H9 (cell line): ENCODE data around the gene H6PD. TPM values are rescaled to one million over a fixed set of nuclear protein-coding genes. Genes with fewer than 3 reads are reported as not detected.

Experiments used
- DNase-seq: peaks from one replicate; pipeline ENCODE4 v3.0.0-alpha.2; 2017
- H2AFZ ChIP-seq: one replicate; pipeline ENCODE4 v1.6.1; 2013; ENCODE audit warnings: mild to moderate bottlenecking, low read length, control low read depth, moderate library complexity
- H2AK5ac ChIP-seq: 2 replicates; pipeline ENCODE4 v1.6.1; 2013; ENCODE audit warnings: low read length, control low read depth, mixed read lengths; ENCODE audit not compliant: insufficient read length
- H2BK120ac ChIP-seq: one replicate; pipeline ENCODE4 v1.6.1; 2013; ENCODE audit warnings: low read depth, mild to moderate bottlenecking, low read length, control low read depth, inconsistent platforms; ENCODE audit not compliant: poor library complexity, severe bottlenecking
- H2BK12ac ChIP-seq: 2 replicates; pipeline ENCODE4 v1.6.1; 2013; ENCODE audit warnings: low read length, control low read depth, mixed read lengths, low read depth; ENCODE audit not compliant: insufficient read length
- H2BK15ac ChIP-seq: 2 replicates; pipeline ENCODE4 v1.6.1; 2013; ENCODE audit warnings: low read depth, low read length, control low read depth
- H2BK20ac ChIP-seq: one replicate; pipeline ENCODE4 v1.6.1; 2013; ENCODE audit warnings: low read depth, mild to moderate bottlenecking, low read length, control low read depth, inconsistent platforms; ENCODE audit not compliant: poor library complexity, severe bottlenecking
- H2BK5ac ChIP-seq: 2 replicates; pipeline ENCODE4 v1.6.1; 2013; ENCODE audit warnings: low read length, control low read depth, mixed read lengths; ENCODE audit not compliant: insufficient read length
- H3K14ac ChIP-seq: 2 replicates; pipeline ENCODE4 v1.6.1; 2013; ENCODE audit warnings: low read length, control low read depth; ENCODE audit not compliant: insufficient read depth
- H3K18ac ChIP-seq: 2 replicates; pipeline ENCODE4 v1.6.1; 2013; ENCODE audit warnings: low read depth, mild to moderate bottlenecking, mixed read lengths, low read length, control low read depth; ENCODE audit not compliant: insufficient read length
- H3K23ac ChIP-seq: 2 replicates; pipeline ENCODE4 v1.6.1; 2013; ENCODE audit warnings: low read length, control low read depth, mixed read lengths, low read depth; ENCODE audit not compliant: insufficient read length
- H3K23me2 ChIP-seq: 2 replicates; pipeline ENCODE4 v1.6.1; 2013; ENCODE audit warnings: low read depth, mild to moderate bottlenecking, mixed read lengths, low read length, control low read depth; ENCODE audit not compliant: insufficient read length, poor library complexity, severe bottlenecking
- H3K27ac ChIP-seq: 2 replicates; pipeline ENCODE4 v1.5.1; 2013; ENCODE audit warnings: low read length, control low read depth, mixed read lengths, low read depth; ENCODE audit not compliant: insufficient read length
- H3K27me3 ChIP-seq: 2 replicates; pipeline ENCODE4 v1.6.1; 2013; ENCODE audit warnings: low read length, control low read depth, inconsistent platforms; ENCODE audit not compliant: insufficient read depth
- H3K4ac ChIP-seq: 2 replicates; pipeline ENCODE4 v1.6.1; 2013; ENCODE audit warnings: low read depth, mild to moderate bottlenecking, control low read depth, inconsistent platforms, low read length, moderate library complexity
- H3K4me1 ChIP-seq: 2 replicates; pipeline ENCODE4 v1.6.1; 2013; ENCODE audit warnings: low read length, control low read depth, inconsistent platforms; ENCODE audit not compliant: insufficient read depth
- H3K4me2 ChIP-seq: 2 replicates; pipeline ENCODE4 v1.6.1; 2013; ENCODE audit warnings: low read length, control low read depth, mixed read lengths; ENCODE audit not compliant: insufficient read length, insufficient read depth
- H3K56ac ChIP-seq: 2 replicates; pipeline ENCODE4 v1.6.1; 2013; ENCODE audit warnings: low read depth, mild to moderate bottlenecking, mixed read lengths, low read length, control low read depth; ENCODE audit not compliant: insufficient read length
- H3K79me1 ChIP-seq: 2 replicates; pipeline ENCODE4 v1.6.1; 2013; ENCODE audit warnings: low read depth, mild to moderate bottlenecking, moderate library complexity, low read length, control low read depth, inconsistent platforms; ENCODE audit not compliant: insufficient read depth, poor library complexity, severe bottlenecking
- H3K79me2 ChIP-seq: 2 replicates; pipeline ENCODE4 v1.6.1; 2013; ENCODE audit warnings: low read length, control low read depth, inconsistent platforms; ENCODE audit not compliant: insufficient read depth
- H3K9ac ChIP-seq: 2 replicates; pipeline ENCODE4 v1.6.1; 2013; ENCODE audit warnings: low read length, control low read depth, mixed read lengths; ENCODE audit not compliant: insufficient read length; ENCODE audit errors: extremely low read depth
- H3K9me3 ChIP-seq: one replicate; pipeline ENCODE4 v1.6.1; 2013; ENCODE audit warnings: low read depth, low read length, inconsistent platforms; ENCODE audit not compliant: control insufficient read depth
- H3T11ph ChIP-seq: one replicate; pipeline ENCODE4 v1.6.1; 2013; ENCODE audit warnings: mild to moderate bottlenecking, low read length, control low read depth, inconsistent platforms
- H4K20me1 ChIP-seq: one replicate; pipeline ENCODE4 v1.6.1; 2013; ENCODE audit not compliant: control insufficient read depth, insufficient read length, insufficient read depth
- H4K5ac ChIP-seq: 2 replicates; pipeline ENCODE4 v1.6.1; 2013; ENCODE audit warnings: low read depth, mild to moderate bottlenecking, mixed read lengths, low read length, control low read depth; ENCODE audit not compliant: insufficient read length
- H4K8ac ChIP-seq: replicated peaks from 2 replicates; pipeline ENCODE4 v1.6.1; 2013; ENCODE audit warnings: low read length, control low read depth, mixed read lengths, low read depth; ENCODE audit not compliant: insufficient read length
- H4K91ac ChIP-seq: 2 replicates; pipeline ENCODE4 v1.6.1; 2013; ENCODE audit warnings: low read depth, mild to moderate bottlenecking, moderate library complexity, mixed read lengths, low read length, control low read depth; ENCODE audit not compliant: insufficient read length
- H3K27ac Mint-ChIP-seq, 3 experiments: 2 replicates in 2 of 3; 3 replicates in 1 of 3; pipeline ENCODE4 v1.8.0; 2020 to 2021; ENCODE audit warnings: mixed read lengths in 3 of 3, mild to moderate bottlenecking in 1 of 3, moderate library complexity in 1 of 3
- H3K27me3 Mint-ChIP-seq: 2 replicates; pipeline ENCODE4 v1.8.0; 2021; ENCODE audit warnings: low read depth, mild to moderate bottlenecking, moderate library complexity, mixed read lengths
- H3K36me3 Mint-ChIP-seq, 3 experiments: 2 replicates in 2 of 3; 3 replicates in 1 of 3; pipeline ENCODE4 v1.8.0; 2020 to 2021; ENCODE audit warnings: low read depth in 3 of 3, mixed read lengths in 3 of 3; ENCODE audit not compliant: insufficient read depth in 1 of 3
- H3K4me1 Mint-ChIP-seq, 2 experiments: 2 replicates each; pipeline ENCODE4 v1.8.0; 2020; ENCODE audit warnings: mixed read lengths in 2 of 2
- H3K4me3 Mint-ChIP-seq, 2 experiments: 2 replicates in 1 of 2; 3 replicates in 1 of 2; pipeline ENCODE4 v1.8.0; 2020 to 2021; ENCODE audit warnings: mild to moderate bottlenecking in 2 of 2, mixed read lengths in 2 of 2, moderate library complexity in 1 of 2
- H3K9me3 Mint-ChIP-seq, 2 experiments: 2 replicates in 1 of 2; 3 replicates in 1 of 2; pipeline ENCODE4 v1.8.0; 2020; ENCODE audit warnings: mild to moderate bottlenecking in 2 of 2, mixed read lengths in 2 of 2, moderate library complexity in 1 of 2
- WGBS: extraction: QIAGEN DNeasy Blood & Tissue Kit; methylation state at CpG from one replicate; pipeline ENCODE4 v1.1.7; 2013; ENCODE audit warnings: missing lambda C conversion rate, low lambda C conversion rate, mixed read lengths; ENCODE audit not compliant: insufficient read length; ENCODE audit errors: extremely low coverage; 5-methylcytosine and 5-hydroxymethylcytosine counted together
- total RNA-seq: library from RNA; stranded (reverse); gene quantifications from 2 replicates; pipeline ENCODE4 v1.2.1, GENCODE V29; 2021
- TF ChIP-seq, protein P1 (sequence below): fragments of 200-600 bp; sonication (generic); conservative IDR thresholded peaks from 3 replicates; pipeline ENCODE4 v1.8.0; 2021; ENCODE audit warnings: antibody characterized with exemption, mild to moderate bottlenecking

H6PD gene
- total RNA-seq, 1 experiment from 2014 or later: 7.9 TPM

DNA sequence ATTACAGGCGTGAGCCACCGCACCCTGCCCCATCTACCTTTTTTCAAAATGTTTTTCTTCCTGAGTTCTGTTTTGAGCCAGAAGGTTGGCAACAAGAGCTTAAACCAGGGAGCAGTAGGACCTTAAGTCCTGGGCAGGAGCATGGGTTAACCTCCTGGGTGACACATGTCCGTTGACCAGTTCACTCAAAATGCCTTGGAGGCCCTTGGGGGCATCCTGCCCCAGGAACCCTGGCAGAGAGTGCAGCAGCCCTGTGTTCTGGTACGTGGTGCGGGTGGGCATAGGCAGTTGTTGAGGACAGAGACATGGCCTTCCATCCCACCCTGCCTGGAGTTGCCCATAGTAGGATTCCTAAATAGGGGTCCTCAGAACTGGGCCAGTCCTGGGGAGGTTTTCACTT is 11.6 kb downstream of the H6PD start:
- Histone ChIP-seq H3K14ac (no peak overlapping the region), H4K20me1 (no peaks in the 10 kb centered on the region), H3K18ac (no peak overlapping the region), H3K27me3 (no peaks in the 10 kb centered on the region), H3K79me1 (no peaks in the 10 kb centered on the region), H2BK5ac (no peak overlapping the region), H3K9ac (no peak overlapping the region), H3K27ac (no peak overlapping the region), H3K56ac (no peak overlapping the region), H3K4ac (no peak overlapping the region), H2BK20ac (no peak overlapping the region), H3K9me3 (no peaks in the 10 kb centered on the region), H4K8ac (no peak overlapping the region), H3T11ph (no peak overlapping the region), H2BK12ac (no peak overlapping the region), H3K23ac (no peak overlapping the region), H2AFZ (no peak overlapping the region), H2BK120ac (no peak overlapping the region), H3K23me2 (no peaks in the 10 kb centered on the region), H3K79me2 (no peaks in the 10 kb centered on the region), H4K91ac (no peak overlapping the region), H2AK5ac (no peak overlapping the region), H2BK15ac (no peak overlapping the region), H3K4me1 (peaks cover 2% of the 10 kb centered on the region; the same call in 1 of the 2 replicates), H3K4me2 (no peak overlapping the region), H4K5ac (no peak overlapping the region)
- Mint-ChIP-seq H3K27me3 (no peaks in the 10 kb centered on the region), H3K4me1 (peaks cover 19 to 40% of the 10 kb centered on the region in 2 experiments), H3K4me3 (no peak overlapping the region), H3K36me3 (no peaks in the 10 kb centered on the region; a peak in 1 of 7 replicates), H3K9me3 (no peaks in the 10 kb centered on the region), H3K27ac (no peak overlapping the region)
- WGBS: no CpG with 5 or more reads among the region's 5 CpGs
- TF ChIP-seq, protein P1, sequence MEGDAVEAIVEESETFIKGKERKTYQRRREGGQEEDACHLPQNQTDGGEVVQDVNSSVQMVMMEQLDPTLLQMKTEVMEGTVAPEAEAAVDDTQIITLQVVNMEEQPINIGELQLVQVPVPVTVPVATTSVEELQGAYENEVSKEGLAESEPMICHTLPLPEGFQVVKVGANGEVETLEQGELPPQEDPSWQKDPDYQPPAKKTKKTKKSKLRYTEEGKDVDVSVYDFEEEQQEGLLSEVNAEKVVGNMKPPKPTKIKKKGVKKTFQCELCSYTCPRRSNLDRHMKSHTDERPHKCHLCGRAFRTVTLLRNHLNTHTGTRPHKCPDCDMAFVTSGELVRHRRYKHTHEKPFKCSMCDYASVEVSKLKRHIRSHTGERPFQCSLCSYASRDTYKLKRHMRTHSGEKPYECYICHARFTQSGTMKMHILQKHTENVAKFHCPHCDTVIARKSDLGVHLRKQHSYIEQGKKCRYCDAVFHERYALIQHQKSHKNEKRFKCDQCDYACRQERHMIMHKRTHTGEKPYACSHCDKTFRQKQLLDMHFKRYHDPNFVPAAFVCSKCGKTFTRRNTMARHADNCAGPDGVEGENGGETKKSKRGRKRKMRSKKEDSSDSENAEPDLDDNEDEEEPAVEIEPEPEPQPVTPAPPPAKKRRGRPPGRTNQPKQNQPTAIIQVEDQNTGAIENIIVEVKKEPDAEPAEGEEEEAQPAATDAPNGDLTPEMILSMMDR: no peak
- DNase-seq: no peak
